ENCODE measurements around the gene ATG10.

The ATG10 gene

GRCh38 chr5:82164176-82164976 lies 192.6 kb downstream of the ATG10 start:
- ATAC-seq (ENCODE audit: low read depth) = no peak
- H3K36me3 Mint-ChIP-seq = no peaks in the 10 kb centered on the region
- no peaks in the 10 kb centered on the region for H3K4me1 Mint-ChIP-seq
- H3K4me3 Mint-ChIP-seq = no peak overlapping the region
- H3K9me3 Mint-ChIP-seq = no peaks in the 10 kb centered on the region
- H3K27me3 Mint-ChIP-seq = no peaks in the 10 kb centered on the region
- no peak for DNase-seq (ENCODE audit: low spot score in 2 of 2)
- H3K27ac Mint-ChIP-seq = peak overlapping the region; percentile 32

GRCh38 chr5:82164977-82165713 lies 193.3 kb downstream of the ATG10 start:
- Mint-ChIP-seq H3K9me3 (no peaks in the 10 kb centered on the region), H3K27ac (no peak overlapping the region)

GRCh38 chr5:82165740-82166530 lies 194.1 kb downstream of the ATG10 start:
- Mint-ChIP-seq H3K27ac (no peak overlapping the region), H3K4me3 (no peak overlapping the region), H3K27me3 (no peaks in the 10 kb centered on the region), H3K36me3 (no peaks in the 10 kb centered on the region), H3K4me1 (no peaks in the 10 kb centered on the region), H3K9me3 (no peaks in the 10 kb centered on the region)
- ATAC-seq (ENCODE audit: low read depth) (peak; percentile 90), DNase-seq (ENCODE audit: low spot score in 2 of 2) (peak in 1 of 2 donors; percentile 6)

More at GRCh38 chr5:82164977-82165713, 193.3 kb downstream of the ATG10 start:
- no peak overlapping the region for H3K4me3 Mint-ChIP-seq
- H3K27me3 Mint-ChIP-seq = no peaks in the 10 kb centered on the region
- no peaks in the 10 kb centered on the region for H3K4me1 Mint-ChIP-seq
- no peak for ATAC-seq (ENCODE audit: low read depth)
- H3K36me3 Mint-ChIP-seq = no peaks in the 10 kb centered on the region
- no peak for DNase-seq (ENCODE audit: low spot score in 2 of 2)

- no peak overlapping the region for H3K4me3 Mint-ChIP-seq
- ATAC-seq (ENCODE audit: low read depth) (no peak), DNase-seq (ENCODE audit: low spot score in 2 of 2) (no peak)
- no peaks in the 10 kb centered on the region for H3K4me1 Mint-ChIP-seq
- H3K36me3 Mint-ChIP-seq = no peaks in the 10 kb centered on the region
- H3K9me3 Mint-ChIP-seq = no peaks in the 10 kb centered on the region
- H3K27me3 Mint-ChIP-seq = no peaks in the 10 kb centered on the region
- H3K27ac Mint-ChIP-seq = no peak overlapping the region
These were observed 195.6 kb downstream of the ATG10 start for GRCh38 chr5:82167372-82167935.

GRCh38 chr5:82168294-82168693 lies 196.5 kb downstream of the ATG10 start:
- no peaks in the 10 kb centered on the region for H3K9me3 Mint-ChIP-seq
- H3K27ac Mint-ChIP-seq = no peak overlapping the region
- H3K27me3 Mint-ChIP-seq = no peaks in the 10 kb centered on the region
- no peaks in the 10 kb centered on the region for H3K36me3 Mint-ChIP-seq
- DNase-seq (ENCODE audit: low spot score in 2 of 2) (no peak), ATAC-seq (ENCODE audit: low read depth) (no peak)
- H3K4me3 Mint-ChIP-seq = no peak overlapping the region
- no peaks in the 10 kb centered on the region for H3K4me1 Mint-ChIP-seq

- Mint-ChIP-seq H3K9me3 (no peaks in the 10 kb centered on the region), H3K27ac (peak overlapping the region; percentile 3), H3K4me3 (no peak overlapping the region), H3K4me1 (peaks cover 7% of the 10 kb centered on the region), H3K36me3 (no peaks in the 10 kb centered on the region), H3K27me3 (no peaks in the 10 kb centered on the region)
- DNase-seq (ENCODE audit: low spot score in 2 of 2) = no peak
- no peak for ATAC-seq (ENCODE audit: low read depth)
These were observed 198.1 kb downstream of the ATG10 start for GRCh38 chr5:82169892-82170291.

GRCh38 chr5:82174128-82174918 lies 202.5 kb downstream of the ATG10 start:
- ATAC-seq (ENCODE audit: low read depth) = peak; percentile 93
- peak overlapping the region; percentile 92 for H3K27ac Mint-ChIP-seq
- no peaks in the 10 kb centered on the region for H3K27me3 Mint-ChIP-seq
- peaks cover 7% of the 10 kb centered on the region for H3K4me1 Mint-ChIP-seq
- peak; percentile 41 to 51 for DNase-seq (ENCODE audit: low spot score in 2 of 2)
- H3K9me3 Mint-ChIP-seq = no peaks in the 10 kb centered on the region
- H3K4me3 Mint-ChIP-seq = no peak overlapping the region
- H3K36me3 Mint-ChIP-seq = no peaks in the 10 kb centered on the region

- Mint-ChIP-seq H3K4me1 (peaks cover 7% of the 10 kb centered on the region), H3K9me3 (no peaks in the 10 kb centered on the region), H3K36me3 (peaks cover 2% of the 10 kb centered on the region), H3K27ac (peak overlapping the region; percentile 92), H3K27me3 (no peaks in the 10 kb centered on the region), H3K4me3 (no peak overlapping the region)
- no peak for DNase-seq (ENCODE audit: low spot score in 2 of 2)
- no peak for ATAC-seq (ENCODE audit: low read depth)
These were observed 203.0 kb downstream of the ATG10 start for GRCh38 chr5:82174919-82175219.

- no peak for DNase-seq (ENCODE audit: low spot score in 2 of 2)
- Mint-ChIP-seq H3K27me3 (no peaks in the 10 kb centered on the region), H3K27ac (no peak overlapping the region), H3K4me3 (no peak overlapping the region), H3K36me3 (peaks cover 8% of the 10 kb centered on the region), H3K4me1 (peaks cover 7% of the 10 kb centered on the region), H3K9me3 (no peaks in the 10 kb centered on the region)
- no peak for ATAC-seq (ENCODE audit: low read depth)
These were observed 204.4 kb downstream of the ATG10 start for GRCh38 chr5:82176115-82176814.

GRCh38 chr5:82178378-82178777 lies 206.6 kb downstream of the ATG10 start:
- Mint-ChIP-seq H3K27me3 (no peaks in the 10 kb centered on the region), H3K27ac (no peak overlapping the region), H3K9me3 (no peaks in the 10 kb centered on the region), H3K4me3 (no peak overlapping the region), H3K4me1 (peaks cover 7% of the 10 kb centered on the region), H3K36me3 (peaks cover 8% of the 10 kb centered on the region)
- DNase-seq (ENCODE audit: low spot score in 2 of 2) = no peak
- no peak for ATAC-seq (ENCODE audit: low read depth)

GRCh38 chr5:82182662-82183061 lies 210.8 kb downstream of the ATG10 start:
- no peaks in the 10 kb centered on the region for H3K27me3 Mint-ChIP-seq
- H3K27ac Mint-ChIP-seq = no peak overlapping the region
- DNase-seq (ENCODE audit: low spot score in 2 of 2) (no peak), ATAC-seq (ENCODE audit: low read depth) (no peak)
- H3K9me3 Mint-ChIP-seq = no peaks in the 10 kb centered on the region
- H3K4me1 Mint-ChIP-seq = no peaks in the 10 kb centered on the region
- peaks cover 9% of the 10 kb centered on the region for H3K36me3 Mint-ChIP-seq
- no peak overlapping the region for H3K4me3 Mint-ChIP-seq

GRCh38 chr5:82183828-82184227 lies 212.0 kb downstream of the ATG10 start:
- Mint-ChIP-seq H3K36me3 (peaks cover 9% of the 10 kb centered on the region), H3K27me3 (no peaks in the 10 kb centered on the region), H3K4me1 (no peaks in the 10 kb centered on the region), H3K27ac (no peak overlapping the region), H3K4me3 (no peak overlapping the region), H3K9me3 (no peaks in the 10 kb centered on the region)
- DNase-seq (ENCODE audit: low spot score in 2 of 2) (no peak), ATAC-seq (ENCODE audit: low read depth) (no peak)

GRCh38 chr5:82185851-82186250 lies 214.0 kb downstream of the ATG10 start:
- Mint-ChIP-seq H3K36me3 (peaks cover 7% of the 10 kb centered on the region), H3K27ac (no peak overlapping the region), H3K27me3 (no peaks in the 10 kb centered on the region), H3K9me3 (no peaks in the 10 kb centered on the region), H3K4me1 (no peaks in the 10 kb centered on the region), H3K4me3 (no peak overlapping the region)
- DNase-seq (ENCODE audit: low spot score in 2 of 2) (no peak), ATAC-seq (ENCODE audit: low read depth) (no peak)

Data from memory B cell (primary cell).